Hepatocyte (in vitro differentiated cells): ENCODE data around the gene DENND6B.

Experiments used
- EZH2 ChIP-seq: fragments of 200-600 bp; sonication (generic); IDR thresholded peaks from 2 replicates; pipeline ENCODE4 v1.6.1; 2016; ENCODE audit warnings: antibody characterized with exemption, mild to moderate bottlenecking, borderline replicate concordance
- EZH2phosphoT487 ChIP-seq: fragments of 200-600 bp; sonication (generic); IDR thresholded peaks from one replicate; pipeline ENCODE4 v1.6.1; 2018; ENCODE audit warnings: antibody characterized with exemption, mild to moderate bottlenecking, low read depth, moderate library complexity; ENCODE audit not compliant: unreplicated experiment, severe bottlenecking
- TF ChIP-seq, protein P1 (sequence below): fragments of 200-600 bp; sonication (generic); IDR thresholded peaks from 2 replicates; pipeline ENCODE4 v1.5.1; 2016; ENCODE audit warnings: antibody characterized with exemption, mild to moderate bottlenecking; ENCODE audit not compliant: poor library complexity

GRCh38 chr22:50305923-50306566 lies 20.8 kb downstream of the DENND6B start:
- TF ChIP-seq, protein P1, sequence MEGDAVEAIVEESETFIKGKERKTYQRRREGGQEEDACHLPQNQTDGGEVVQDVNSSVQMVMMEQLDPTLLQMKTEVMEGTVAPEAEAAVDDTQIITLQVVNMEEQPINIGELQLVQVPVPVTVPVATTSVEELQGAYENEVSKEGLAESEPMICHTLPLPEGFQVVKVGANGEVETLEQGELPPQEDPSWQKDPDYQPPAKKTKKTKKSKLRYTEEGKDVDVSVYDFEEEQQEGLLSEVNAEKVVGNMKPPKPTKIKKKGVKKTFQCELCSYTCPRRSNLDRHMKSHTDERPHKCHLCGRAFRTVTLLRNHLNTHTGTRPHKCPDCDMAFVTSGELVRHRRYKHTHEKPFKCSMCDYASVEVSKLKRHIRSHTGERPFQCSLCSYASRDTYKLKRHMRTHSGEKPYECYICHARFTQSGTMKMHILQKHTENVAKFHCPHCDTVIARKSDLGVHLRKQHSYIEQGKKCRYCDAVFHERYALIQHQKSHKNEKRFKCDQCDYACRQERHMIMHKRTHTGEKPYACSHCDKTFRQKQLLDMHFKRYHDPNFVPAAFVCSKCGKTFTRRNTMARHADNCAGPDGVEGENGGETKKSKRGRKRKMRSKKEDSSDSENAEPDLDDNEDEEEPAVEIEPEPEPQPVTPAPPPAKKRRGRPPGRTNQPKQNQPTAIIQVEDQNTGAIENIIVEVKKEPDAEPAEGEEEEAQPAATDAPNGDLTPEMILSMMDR: no peak
- TF ChIP-seq EZH2: no peak
- TF ChIP-seq EZH2phosphoT487: no peak
